CD4-positive, alpha-beta T cell treated with Interleukin-4 for 1 hour (primary cell): ENCODE measurements around the gene SEC16A.
"Not testable (repeated sequence)": the region's sequence is repeated elsewhere in the genome, so short reads cannot be mapped to it uniquely, and the experiment has no call there.

Source experiments
- DNase-seq, 2 donors: peaks; one replicate each; pipeline ENCODE4 v3.0.0-alpha.2; 2020 to 2022

Gene SEC16A

GRCh38 chr9:136439481-136440408, 43.1 kb downstream of the SEC16A start, which contains the start of gene INPP5E:
INPP5E (minus strand) TSS chr9:136439845; CDS start chr9:136439419, 426 bp downstream.
- DNase-seq: peak; percentile 76 to 86

GRCh38 chr9:136438548-136439480, 44.0 kb downstream of the SEC16A start:
- peak; percentile 28 to 59 for DNase-seq

GRCh38 chr9:136437839-136438547, 44.8 kb downstream of the SEC16A start:
- peak in 1 of 2 donors; percentile 30 for DNase-seq

- DNase-seq: no peak
These were observed 45.4 kb downstream of the SEC16A start for GRCh38 chr9:136437430-136437829.

GRCh38 chr9:136436055-136436634, 46.7 kb downstream of the SEC16A start:
- DNase-seq: no peak

- DNase-seq: no peak
These were observed 48.2 kb downstream of the SEC16A start for GRCh38 chr9:136434580-136435169.

- DNase-seq: no peak
These were observed 48.8 kb downstream of the SEC16A start for GRCh38 chr9:136433849-136434579.

GRCh38 chr9:136433043-136433715, 49.7 kb downstream of the SEC16A start:
- no peak for DNase-seq

- no peak for DNase-seq
These were observed 50.2 kb downstream of the SEC16A start for GRCh38 chr9:136432591-136432990.

- DNase-seq: no peak
These were observed 51.0 kb downstream of the SEC16A start for GRCh38 chr9:136431782-136432350.

- no peak for DNase-seq
These were observed 52.1 kb downstream of the SEC16A start for GRCh38 chr9:136430588-136431234.

GRCh38 chr9:136429683-136430491, 53.0 kb downstream of the SEC16A start:
- DNase-seq: no peak

- no peak for DNase-seq
These were observed 53.7 kb downstream of the SEC16A start for GRCh38 chr9:136429075-136429628.

GRCh38 chr9:136426787-136427186, 56.1 kb downstream of the SEC16A start:
- no peak for DNase-seq

GRCh38 chr9:136425367-136425766, 57.5 kb downstream of the SEC16A start:
- DNase-seq: not testable (repeated sequence)

- no peak for DNase-seq
These were observed 58.0 kb downstream of the SEC16A start for GRCh38 chr9:136424750-136425362.

- no peak for DNase-seq
These were observed 59.3 kb downstream of the SEC16A start for GRCh38 chr9:136423432-136424146.
